ENCODE data around the gene TM9SF1. TPM values are rescaled to one million over a fixed set of nuclear protein-coding genes. Genes with fewer than 3 reads are reported as not detected.

The TM9SF1 gene
- total and polyA plus RNA-seq, 2 experiments from 2014 or later, result 12.6 to 27.5 TPM

DNA sequence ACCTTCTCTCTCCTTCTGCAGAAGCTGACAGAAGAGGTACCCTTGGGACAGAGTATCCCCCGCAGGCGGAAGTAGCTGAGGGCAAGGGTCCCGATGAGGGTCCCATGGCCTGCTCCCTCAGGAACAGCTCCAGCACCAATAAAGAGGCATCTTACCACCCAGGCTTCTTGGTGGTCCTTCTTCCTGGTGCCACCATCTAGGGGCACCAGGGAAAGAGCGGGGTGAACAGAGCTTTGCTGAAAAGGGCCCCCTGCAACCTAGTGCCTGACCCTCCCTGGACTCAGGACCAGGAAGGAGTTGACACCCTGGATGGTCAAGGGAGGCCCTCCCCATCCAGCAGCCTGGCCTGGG lies 34.8 kb downstream of the TM9SF1 start:
- Histone ChIP-seq H3K4me2 (no peak overlapping the region), H3K4me3 (no peak overlapping the region), H3K79me2 (replicated peaks; ENCODE audit: insufficient read depth) (no peaks in the 10 kb centered on the region), H3K27ac (ENCODE audit: low read depth) (no peak overlapping the region), H3F3A (replicated peaks; ENCODE audit: low read depth) (peaks cover 12% of the 10 kb centered on the region; the same call in 1 of the 2 replicates), H2AFZ (no peak overlapping the region), H4K20me1 (replicated peaks; ENCODE audit: insufficient read depth) (peaks cover 7% of the 10 kb centered on the region; the same call in 1 of the 2 replicates), H3K9me2 (ENCODE audit: insufficient read depth) (no peaks in the 10 kb centered on the region), H3K36me3 (ENCODE audit: insufficient read depth) (peaks cover 7% of the 10 kb centered on the region; the same call in 1 of the 2 replicates), H3K4me1 (ENCODE audit: insufficient read depth) (peaks cover 11% of the 10 kb centered on the region), H3K27me3 (ENCODE audit: insufficient read depth) (no peaks in the 10 kb centered on the region)
- TF ChIP-seq CREB1 (CRISPR knock-in tag; IDR thresholded peaks at IDR 0.05; ENCODE audit: low read depth) (no peak), JUNB (IDR thresholded peaks at IDR 0.05; ENCODE audit: unreplicated experiment) (no peak), ZNF331 (CRISPR knock-in tag; IDR thresholded peaks at IDR 0.05; ENCODE audit: low read depth) (no peak), EZH2phosphoT487 (IDR thresholded peaks at IDR 0.05; ENCODE audit: unreplicated experiment) (no peak), EZH2 (IDR thresholded peaks at IDR 0.05; ENCODE audit: low read depth, unreplicated experiment) (no peak), ETS1 (IDR thresholded peaks at IDR 0.05) (no peak), POLR2AphosphoS5 (IDR thresholded peaks at IDR 0.05; ENCODE audit: low read depth) (no peak), ZNF114 (CRISPR knock-in tag; IDR thresholded peaks at IDR 0.05) (no peak)
- TF ChIP-seq, protein P1, sequence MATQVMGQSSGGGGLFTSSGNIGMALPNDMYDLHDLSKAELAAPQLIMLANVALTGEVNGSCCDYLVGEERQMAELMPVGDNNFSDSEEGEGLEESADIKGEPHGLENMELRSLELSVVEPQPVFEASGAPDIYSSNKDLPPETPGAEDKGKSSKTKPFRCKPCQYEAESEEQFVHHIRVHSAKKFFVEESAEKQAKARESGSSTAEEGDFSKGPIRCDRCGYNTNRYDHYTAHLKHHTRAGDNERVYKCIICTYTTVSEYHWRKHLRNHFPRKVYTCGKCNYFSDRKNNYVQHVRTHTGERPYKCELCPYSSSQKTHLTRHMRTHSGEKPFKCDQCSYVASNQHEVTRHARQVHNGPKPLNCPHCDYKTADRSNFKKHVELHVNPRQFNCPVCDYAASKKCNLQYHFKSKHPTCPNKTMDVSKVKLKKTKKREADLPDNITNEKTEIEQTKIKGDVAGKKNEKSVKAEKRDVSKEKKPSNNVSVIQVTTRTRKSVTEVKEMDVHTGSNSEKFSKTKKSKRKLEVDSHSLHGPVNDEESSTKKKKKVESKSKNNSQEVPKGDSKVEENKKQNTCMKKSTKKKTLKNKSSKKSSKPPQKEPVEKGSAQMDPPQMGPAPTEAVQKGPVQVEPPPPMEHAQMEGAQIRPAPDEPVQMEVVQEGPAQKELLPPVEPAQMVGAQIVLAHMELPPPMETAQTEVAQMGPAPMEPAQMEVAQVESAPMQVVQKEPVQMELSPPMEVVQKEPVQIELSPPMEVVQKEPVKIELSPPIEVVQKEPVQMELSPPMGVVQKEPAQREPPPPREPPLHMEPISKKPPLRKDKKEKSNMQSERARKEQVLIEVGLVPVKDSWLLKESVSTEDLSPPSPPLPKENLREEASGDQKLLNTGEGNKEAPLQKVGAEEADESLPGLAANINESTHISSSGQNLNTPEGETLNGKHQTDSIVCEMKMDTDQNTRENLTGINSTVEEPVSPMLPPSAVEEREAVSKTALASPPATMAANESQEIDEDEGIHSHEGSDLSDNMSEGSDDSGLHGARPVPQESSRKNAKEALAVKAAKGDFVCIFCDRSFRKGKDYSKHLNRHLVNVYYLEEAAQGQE (IDR thresholded peaks at IDR 0.05; ENCODE audit: unreplicated experiment), result no peak
- TF ChIP-seq, protein P2, sequence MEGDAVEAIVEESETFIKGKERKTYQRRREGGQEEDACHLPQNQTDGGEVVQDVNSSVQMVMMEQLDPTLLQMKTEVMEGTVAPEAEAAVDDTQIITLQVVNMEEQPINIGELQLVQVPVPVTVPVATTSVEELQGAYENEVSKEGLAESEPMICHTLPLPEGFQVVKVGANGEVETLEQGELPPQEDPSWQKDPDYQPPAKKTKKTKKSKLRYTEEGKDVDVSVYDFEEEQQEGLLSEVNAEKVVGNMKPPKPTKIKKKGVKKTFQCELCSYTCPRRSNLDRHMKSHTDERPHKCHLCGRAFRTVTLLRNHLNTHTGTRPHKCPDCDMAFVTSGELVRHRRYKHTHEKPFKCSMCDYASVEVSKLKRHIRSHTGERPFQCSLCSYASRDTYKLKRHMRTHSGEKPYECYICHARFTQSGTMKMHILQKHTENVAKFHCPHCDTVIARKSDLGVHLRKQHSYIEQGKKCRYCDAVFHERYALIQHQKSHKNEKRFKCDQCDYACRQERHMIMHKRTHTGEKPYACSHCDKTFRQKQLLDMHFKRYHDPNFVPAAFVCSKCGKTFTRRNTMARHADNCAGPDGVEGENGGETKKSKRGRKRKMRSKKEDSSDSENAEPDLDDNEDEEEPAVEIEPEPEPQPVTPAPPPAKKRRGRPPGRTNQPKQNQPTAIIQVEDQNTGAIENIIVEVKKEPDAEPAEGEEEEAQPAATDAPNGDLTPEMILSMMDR (conservative IDR thresholded peaks at IDR 0.05; ENCODE audit: low read depth in 2 of 2), result no peak
- TF ChIP-seq, protein P3, sequence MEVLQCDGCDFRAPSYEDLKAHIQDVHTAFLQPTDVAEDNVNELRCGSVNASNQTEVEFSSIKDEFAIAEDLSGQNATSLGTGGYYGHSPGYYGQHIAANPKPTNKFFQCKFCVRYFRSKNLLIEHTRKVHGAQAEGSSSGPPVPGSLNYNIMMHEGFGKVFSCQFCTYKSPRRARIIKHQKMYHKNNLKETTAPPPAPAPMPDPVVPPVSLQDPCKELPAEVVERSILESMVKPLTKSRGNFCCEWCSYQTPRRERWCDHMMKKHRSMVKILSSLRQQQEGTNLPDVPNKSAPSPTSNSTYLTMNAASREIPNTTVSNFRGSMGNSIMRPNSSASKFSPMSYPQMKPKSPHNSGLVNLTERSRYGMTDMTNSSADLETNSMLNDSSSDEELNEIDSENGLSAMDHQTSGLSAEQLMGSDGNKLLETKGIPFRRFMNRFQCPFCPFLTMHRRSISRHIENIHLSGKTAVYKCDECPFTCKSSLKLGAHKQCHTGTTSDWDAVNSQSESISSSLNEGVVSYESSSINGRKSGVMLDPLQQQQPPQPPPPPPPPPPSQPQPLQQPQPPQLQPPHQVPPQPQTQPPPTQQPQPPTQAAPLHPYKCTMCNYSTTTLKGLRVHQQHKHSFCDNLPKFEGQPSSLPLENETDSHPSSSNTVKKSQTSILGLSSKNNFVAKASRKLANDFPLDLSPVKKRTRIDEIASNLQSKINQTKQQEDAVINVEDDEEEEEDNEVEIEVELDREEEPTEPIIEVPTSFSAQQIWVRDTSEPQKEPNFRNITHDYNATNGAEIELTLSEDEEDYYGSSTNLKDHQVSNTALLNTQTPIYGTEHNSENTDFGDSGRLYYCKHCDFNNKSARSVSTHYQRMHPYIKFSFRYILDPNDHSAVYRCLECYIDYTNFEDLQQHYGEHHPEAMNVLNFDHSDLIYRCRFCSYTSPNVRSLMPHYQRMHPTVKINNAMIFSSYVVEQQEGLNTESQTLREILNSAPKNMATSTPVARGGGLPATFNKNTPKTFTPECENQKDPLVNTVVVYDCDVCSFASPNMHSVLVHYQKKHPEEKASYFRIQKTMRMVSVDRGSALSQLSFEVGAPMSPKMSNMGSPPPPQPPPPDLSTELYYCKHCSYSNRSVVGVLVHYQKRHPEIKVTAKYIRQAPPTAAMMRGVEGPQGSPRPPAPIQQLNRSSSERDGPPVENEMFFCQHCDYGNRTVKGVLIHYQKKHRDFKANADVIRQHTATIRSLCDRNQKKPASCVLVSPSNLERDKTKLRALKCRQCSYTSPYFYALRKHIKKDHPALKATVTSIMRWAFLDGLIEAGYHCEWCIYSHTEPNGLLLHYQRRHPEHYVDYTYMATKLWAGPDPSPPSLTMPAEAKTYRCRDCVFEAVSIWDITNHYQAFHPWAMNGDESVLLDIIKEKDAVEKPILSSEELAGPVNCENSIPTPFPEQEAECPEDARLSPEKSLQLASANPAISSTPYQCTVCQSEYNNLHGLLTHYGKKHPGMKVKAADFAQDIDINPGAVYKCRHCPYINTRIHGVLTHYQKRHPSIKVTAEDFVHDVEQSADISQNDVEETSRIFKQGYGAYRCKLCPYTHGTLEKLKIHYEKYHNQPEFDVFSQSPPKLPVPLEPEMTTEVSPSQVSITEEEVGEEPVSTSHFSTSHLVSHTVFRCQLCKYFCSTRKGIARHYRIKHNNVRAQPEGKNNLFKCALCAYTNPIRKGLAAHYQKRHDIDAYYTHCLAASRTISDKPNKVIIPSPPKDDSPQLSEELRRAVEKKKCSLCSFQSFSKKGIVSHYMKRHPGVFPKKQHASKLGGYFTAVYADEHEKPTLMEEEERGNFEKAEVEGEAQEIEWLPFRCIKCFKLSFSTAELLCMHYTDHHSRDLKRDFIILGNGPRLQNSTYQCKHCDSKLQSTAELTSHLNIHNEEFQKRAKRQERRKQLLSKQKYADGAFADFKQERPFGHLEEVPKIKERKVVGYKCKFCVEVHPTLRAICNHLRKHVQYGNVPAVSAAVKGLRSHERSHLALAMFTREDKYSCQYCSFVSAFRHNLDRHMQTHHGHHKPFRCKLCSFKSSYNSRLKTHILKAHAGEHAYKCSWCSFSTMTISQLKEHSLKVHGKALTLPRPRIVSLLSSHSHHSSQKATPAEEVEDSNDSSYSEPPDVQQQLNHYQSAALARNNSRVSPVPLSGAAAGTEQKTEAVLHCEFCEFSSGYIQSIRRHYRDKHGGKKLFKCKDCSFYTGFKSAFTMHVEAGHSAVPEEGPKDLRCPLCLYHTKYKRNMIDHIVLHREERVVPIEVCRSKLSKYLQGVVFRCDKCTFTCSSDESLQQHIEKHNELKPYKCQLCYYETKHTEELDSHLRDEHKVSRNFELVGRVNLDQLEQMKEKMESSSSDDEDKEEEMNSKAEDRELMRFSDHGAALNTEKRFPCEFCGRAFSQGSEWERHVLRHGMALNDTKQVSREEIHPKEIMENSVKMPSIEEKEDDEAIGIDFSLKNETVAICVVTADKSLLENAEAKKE (CRISPR knock-in tag; IDR thresholded peaks at IDR 0.05), result no peak
- DNase-seq (ENCODE audit: low spot score) (no peak), ATAC-seq (no peak)
- H3K27me3 Mint-ChIP-seq (ENCODE audit: insufficient read depth, low read depth, poor library complexity), result peaks cover 4% of the 10 kb centered on the region
- no peak overlapping the region for H3K4me3 Mint-ChIP-seq
- H3K27ac Mint-ChIP-seq, result no peak overlapping the region
- H3K9me3 Mint-ChIP-seq, result no peaks in the 10 kb centered on the region
- peaks cover 58% of the 10 kb centered on the region for H3K36me3 Mint-ChIP-seq (ENCODE audit: low read depth)
- H3K4me1 Mint-ChIP-seq, result peaks cover 9% of the 10 kb centered on the region

Data from GM23338 (cell line).